Loucy (cell line): ENCODE data around the gene ASB8.

Source experiments
- H2AFZ ChIP-seq: fragments of 200-600 bp; sonication (generic); 2 replicates; pipeline ENCODE4 v1.6.0; 2016; ENCODE audit warnings: antibody characterized with exemption, mild to moderate bottlenecking, low read length, moderate library complexity
- H3F3A ChIP-seq: fragments of 200-600 bp; 2 replicates; pipeline ENCODE4 v1.6.0; 2016; ENCODE audit warnings: antibody characterized with exemption, low read depth, mild to moderate bottlenecking
- H3K27me3 ChIP-seq: fragments of 200-600 bp; sonication (generic); 2 replicates; pipeline ENCODE4 v1.6.1; 2014; ENCODE audit warnings: low read length, mild to moderate bottlenecking; ENCODE audit not compliant: insufficient read depth, poor library complexity, severe bottlenecking
- H3K36me3 ChIP-seq: fragments of 200-600 bp; sonication (generic); 2 replicates; pipeline ENCODE4 v1.6.1; 2016; ENCODE audit warnings: low read length; ENCODE audit not compliant: insufficient read depth
- H3K4me1 ChIP-seq: fragments of 200-600 bp; sonication (generic); 2 replicates; pipeline ENCODE4 v1.5.1; 2014; ENCODE audit warnings: low read length, mild to moderate bottlenecking; ENCODE audit not compliant: insufficient read depth, poor library complexity, severe bottlenecking
- H3K4me2 ChIP-seq: fragments of 200-600 bp; sonication (generic); 2 replicates; pipeline ENCODE4 v1.6.0; 2014; ENCODE audit warnings: antibody characterized with exemption, low read length, low read depth, mild to moderate bottlenecking; ENCODE audit not compliant: poor library complexity, severe bottlenecking
- H3K4me3 ChIP-seq: fragments of 200-600 bp; sonication (generic); 2 replicates; pipeline ENCODE4 v1.5.1; 2014; ENCODE audit warnings: low read length, mild to moderate bottlenecking, mixed read lengths; ENCODE audit not compliant: poor library complexity, severe bottlenecking
- H3K79me2 ChIP-seq: fragments of 200-600 bp; sonication (generic); 2 replicates; pipeline ENCODE4 v1.6.1; 2014; ENCODE audit warnings: low read length; ENCODE audit not compliant: insufficient read depth
- H3K9ac ChIP-seq: fragments of 200-600 bp; sonication (generic); 2 replicates; pipeline ENCODE4 v1.6.0; 2014; ENCODE audit warnings: mild to moderate bottlenecking, low read depth, low read length, moderate library complexity; ENCODE audit not compliant: poor library complexity, severe bottlenecking
- H3K9me2 ChIP-seq: fragments of 200-600 bp; sonication (generic); replicated peaks from 2 replicates; pipeline ENCODE4 v1.6.1; 2016; ENCODE audit warnings: low read depth, low read length, mixed read lengths
- H3K9me3 ChIP-seq: fragments of 200-600 bp; sonication (generic); 2 replicates; pipeline ENCODE4 v1.6.1; 2014; ENCODE audit warnings: mild to moderate bottlenecking, antibody characterized with exemption, low read length, low read depth; ENCODE audit not compliant: insufficient read depth
- H4K20me1 ChIP-seq: fragments of 200-600 bp; sonication (generic); 2 replicates; pipeline ENCODE4 v1.6.0; 2014; ENCODE audit warnings: antibody characterized with exemption, low read length, mild to moderate bottlenecking; ENCODE audit not compliant: insufficient read depth, poor library complexity, severe bottlenecking
- CTCF ChIP-seq: fragments of 200-600 bp; sonication (generic); conservative IDR thresholded peaks from 2 replicates; pipeline ENCODE4 v1.5.1; 2014; ENCODE audit warnings: mild to moderate bottlenecking, antibody characterized with exemption, low read length
- EZH2phosphoT487 ChIP-seq: fragments of 200-600 bp; IDR thresholded peaks from 2 replicates; pipeline ENCODE4 v1.6.1; 2018; ENCODE audit warnings: antibody characterized with exemption, mild to moderate bottlenecking, moderate library complexity, borderline replicate concordance

The ASB8 gene

GRCh38 chr12:48180857-48181495, 23.7 kb upstream of the ASB8 start:
- no peak overlapping the region for H3K9ac ChIP-seq
- no peak overlapping the region for H3K4me3 ChIP-seq
- no peaks in the 10 kb centered on the region for H3K27me3 ChIP-seq
- no peaks in the 10 kb centered on the region for H4K20me1 ChIP-seq
- H3F3A ChIP-seq: no peaks in the 10 kb centered on the region; the same call in 1 of the 2 replicates
- peaks cover 24% of the 10 kb centered on the region for H3K4me1 ChIP-seq
- H3K79me2 ChIP-seq: no peaks in the 10 kb centered on the region
- no peaks in the 10 kb centered on the region for H3K9me2 ChIP-seq
- H3K9me3 ChIP-seq: no peaks in the 10 kb centered on the region
- no peaks in the 10 kb centered on the region for H3K36me3 ChIP-seq
- no peak for TF ChIP-seq CTCF
- no peak for TF ChIP-seq EZH2phosphoT487
- H2AFZ ChIP-seq: no peak overlapping the region
- H3K4me2 ChIP-seq: no peak overlapping the region

GRCh38 chr12:48180424-48180823, 23.1 kb upstream of the ASB8 start:
- Histone ChIP-seq H3K9me2 (no peaks in the 10 kb centered on the region), H2AFZ (no peak overlapping the region), H3K4me3 (no peak overlapping the region), H3K4me2 (no peak overlapping the region), H3K27me3 (no peaks in the 10 kb centered on the region), H3K36me3 (no peaks in the 10 kb centered on the region), H4K20me1 (no peaks in the 10 kb centered on the region), H3K79me2 (no peaks in the 10 kb centered on the region), H3K9me3 (no peaks in the 10 kb centered on the region), H3F3A (no peaks in the 10 kb centered on the region; the same call in 1 of the 2 replicates), H3K9ac (no peak overlapping the region), H3K4me1 (peaks cover 24% of the 10 kb centered on the region)
- no peak for TF ChIP-seq EZH2phosphoT487
- TF ChIP-seq CTCF: no peak

GRCh38 chr12:48179466-48179865, 22.2 kb upstream of the ASB8 start:
- Histone ChIP-seq H3K9me2 (no peaks in the 10 kb centered on the region), H3K9ac (no peak overlapping the region), H4K20me1 (no peaks in the 10 kb centered on the region), H2AFZ (no peak overlapping the region), H3K79me2 (no peaks in the 10 kb centered on the region), H3K27me3 (no peaks in the 10 kb centered on the region), H3K4me2 (no peak overlapping the region), H3F3A (no peaks in the 10 kb centered on the region), H3K9me3 (no peaks in the 10 kb centered on the region), H3K4me1 (peaks cover 20% of the 10 kb centered on the region), H3K36me3 (no peaks in the 10 kb centered on the region), H3K4me3 (no peak overlapping the region)
- TF ChIP-seq CTCF: no peak
- no peak for TF ChIP-seq EZH2phosphoT487
